Activated T-cell treated with anti-CD3 and anti-CD28 coated beads, Interleukin-2, amount 50 U/mL, for 1 hour (primary cell): ENCODE measurements around the gene KCTD3.
A peak's percentile ranks its signal among the peaks of the same experiment; 100 is the strongest.

Source experiments
- DNase-seq: peaks from one replicate; pipeline ENCODE4 v3.0.0-alpha.2; 2020

The KCTD3 gene

DNA sequence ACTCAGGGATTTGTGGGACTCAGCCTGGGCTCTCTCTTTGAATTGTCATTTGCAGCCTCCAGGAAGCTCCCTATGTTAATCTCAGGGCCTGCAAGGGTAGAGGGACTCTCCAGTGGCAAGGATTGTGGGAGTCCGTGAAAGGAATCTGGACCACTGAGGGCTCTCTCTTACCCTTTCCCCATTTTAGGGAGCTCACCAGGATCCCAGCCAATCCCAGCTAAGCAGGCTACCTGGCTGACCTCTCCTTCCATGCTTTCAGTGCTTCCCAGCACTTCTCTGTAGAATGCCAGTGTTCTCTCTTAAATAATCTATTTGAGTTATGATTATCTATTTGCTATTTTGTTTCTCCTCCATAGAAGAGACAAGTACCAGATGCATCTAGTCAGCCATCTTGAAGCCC, 9.6 kb upstream of the KCTD3 start:
- no peak for DNase-seq

- DNase-seq = no peak
Measured at GRCh38 chr1:215557992-215558626, 9.0 kb upstream of the KCTD3 start.

DNA sequence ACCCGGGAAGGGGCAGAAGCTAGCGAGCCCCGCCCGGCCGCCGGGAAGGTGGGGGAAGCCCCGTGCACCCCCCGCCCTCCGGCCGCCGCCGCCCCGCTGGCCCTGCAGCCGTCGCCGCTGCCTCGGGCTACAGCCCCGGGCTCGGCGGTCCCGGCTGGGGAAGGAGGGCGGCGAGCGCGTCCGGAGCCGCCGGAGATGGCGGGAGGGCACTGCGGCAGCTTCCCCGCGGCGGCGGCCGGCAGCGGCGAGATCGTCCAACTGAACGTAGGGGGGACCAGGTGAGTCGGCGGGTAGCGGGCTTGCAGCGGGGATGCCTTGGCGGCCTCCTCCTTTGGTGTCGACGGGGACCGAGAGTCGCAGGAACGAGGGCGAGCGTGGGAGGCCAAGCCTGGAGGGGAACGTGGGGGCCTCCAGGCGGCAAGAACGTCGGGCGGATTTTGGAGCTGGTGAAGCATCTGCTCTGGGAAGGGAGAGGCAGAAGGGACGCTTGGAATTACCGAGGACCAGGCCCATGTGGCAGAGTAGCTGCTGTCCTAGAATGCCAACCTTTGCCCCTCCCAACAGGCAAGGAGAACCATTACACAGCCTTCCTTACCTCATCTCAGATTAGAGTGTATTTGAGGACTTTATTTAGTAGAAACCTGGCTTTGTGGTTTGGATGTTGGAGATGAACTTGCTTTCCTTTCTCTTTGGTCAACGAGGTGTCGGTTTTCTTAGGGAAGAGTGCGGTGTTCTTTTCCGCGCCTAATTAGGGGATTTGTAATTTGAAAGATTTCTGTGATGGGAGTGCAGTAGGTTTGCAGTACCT, 591 bp downstream of the KCTD3 start:
- DNase-seq = peak; percentile 38

- DNase-seq = no peak
Measured at GRCh38 chr1:215568299-215568692, 1.2 kb downstream of the KCTD3 start.

GRCh38 chr1:215569986-215570824, 3.1 kb downstream of the KCTD3 start:
- no peak for DNase-seq

DNA sequence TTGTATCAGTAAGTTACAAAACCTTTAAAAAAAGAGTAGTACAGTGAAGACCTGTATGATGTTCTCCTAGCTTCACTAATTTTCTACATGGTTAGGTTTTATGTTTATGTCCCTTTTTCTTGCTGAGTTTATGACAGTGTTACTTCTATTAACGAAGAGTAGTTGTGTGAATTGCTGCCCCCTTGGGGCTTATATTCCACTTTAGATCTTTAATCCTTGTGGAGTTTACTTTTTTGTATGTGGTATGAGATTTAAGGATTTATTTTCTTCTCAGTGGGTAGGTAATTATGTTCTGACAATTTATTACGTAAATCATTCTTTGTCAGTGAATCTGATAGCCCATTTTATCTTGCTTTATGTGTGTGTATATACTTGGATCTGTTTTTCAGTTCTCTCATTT, 14.8 kb downstream of the KCTD3 start:
- DNase-seq = no peak

DNA sequence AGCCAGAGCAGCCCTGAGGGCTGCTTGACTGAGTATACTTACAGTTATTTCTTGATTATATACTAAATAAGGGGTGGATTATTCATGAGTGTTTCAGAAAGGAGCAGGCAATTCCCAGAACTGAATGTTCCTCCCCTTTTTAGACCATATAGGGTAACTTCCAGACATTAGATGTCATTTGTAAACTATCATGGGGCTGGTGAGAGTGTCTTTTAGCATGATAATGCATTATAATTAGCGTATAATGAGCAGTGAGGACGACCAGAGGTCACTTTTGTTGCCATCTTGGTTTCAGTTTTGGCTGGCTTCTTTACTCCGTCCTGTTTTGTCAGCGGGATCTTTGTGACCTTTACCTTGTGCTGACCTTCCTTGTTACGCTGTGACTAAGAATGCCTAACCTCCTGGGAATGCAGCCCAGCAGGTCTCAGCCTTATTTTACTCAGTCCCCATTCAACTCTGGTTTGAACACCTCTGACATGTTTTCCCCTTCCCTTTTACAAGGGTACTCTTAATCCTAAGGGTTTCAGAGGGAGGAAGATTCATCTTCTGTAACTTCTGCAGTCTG, 16.2 kb downstream of the KCTD3 start:
- DNase-seq = no peak

DNA sequence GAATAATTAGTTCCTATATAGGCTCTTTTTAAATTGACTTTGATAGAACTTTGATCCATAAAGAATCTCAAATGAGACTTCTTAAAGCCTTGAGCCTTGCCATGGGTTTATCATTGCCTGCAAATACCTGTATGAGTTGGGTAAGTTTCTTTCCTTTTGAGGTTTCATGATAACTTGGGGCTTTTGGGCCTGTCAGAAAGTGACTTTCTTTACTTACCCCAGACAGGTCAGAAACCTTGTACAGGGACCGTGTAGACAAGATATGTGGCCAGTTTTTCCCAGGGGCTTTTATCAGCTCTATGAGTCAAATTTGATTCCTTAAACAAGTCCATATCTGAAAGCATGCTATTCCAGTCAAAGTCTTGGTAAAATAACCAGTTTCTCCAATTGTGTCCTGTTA, 17.3 kb downstream of the KCTD3 start:
- no peak for DNase-seq

DNA sequence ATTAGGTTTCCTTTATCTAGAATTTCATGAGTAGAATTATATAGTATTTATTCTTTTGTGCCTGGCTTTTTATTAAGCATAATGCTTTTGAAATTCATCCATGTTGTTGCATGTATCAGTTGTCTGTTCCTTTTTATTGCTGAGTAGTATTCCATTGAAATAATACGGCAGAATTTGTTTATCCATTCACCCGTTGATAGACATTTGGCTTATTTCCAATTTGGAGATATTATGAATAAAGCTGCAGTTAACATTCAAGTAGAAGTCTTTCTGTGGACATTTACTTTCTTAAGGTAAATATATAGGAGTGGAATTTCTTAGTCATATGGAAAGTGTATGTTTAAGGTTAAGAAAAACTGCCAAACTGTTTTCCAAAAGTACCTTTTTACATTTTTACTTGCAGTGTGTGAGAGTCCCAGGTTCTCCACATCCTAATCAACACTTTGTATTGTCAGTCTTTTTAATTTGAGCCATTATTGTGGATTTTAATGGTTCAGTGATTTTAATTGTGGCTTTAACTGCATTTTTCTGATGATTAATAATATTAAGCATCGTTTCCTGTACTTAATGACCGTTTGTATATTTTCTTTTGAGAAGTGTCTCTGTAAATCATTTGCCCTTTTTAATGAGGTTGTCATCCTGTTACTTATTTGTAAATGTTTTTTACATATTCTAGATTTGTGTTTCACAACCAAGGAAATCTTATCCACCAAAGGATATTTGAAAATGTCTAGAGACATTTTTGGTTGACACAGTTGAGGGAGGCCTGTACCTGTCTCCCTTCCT, 22.7 kb downstream of the KCTD3 start:
- no peak for DNase-seq

DNA sequence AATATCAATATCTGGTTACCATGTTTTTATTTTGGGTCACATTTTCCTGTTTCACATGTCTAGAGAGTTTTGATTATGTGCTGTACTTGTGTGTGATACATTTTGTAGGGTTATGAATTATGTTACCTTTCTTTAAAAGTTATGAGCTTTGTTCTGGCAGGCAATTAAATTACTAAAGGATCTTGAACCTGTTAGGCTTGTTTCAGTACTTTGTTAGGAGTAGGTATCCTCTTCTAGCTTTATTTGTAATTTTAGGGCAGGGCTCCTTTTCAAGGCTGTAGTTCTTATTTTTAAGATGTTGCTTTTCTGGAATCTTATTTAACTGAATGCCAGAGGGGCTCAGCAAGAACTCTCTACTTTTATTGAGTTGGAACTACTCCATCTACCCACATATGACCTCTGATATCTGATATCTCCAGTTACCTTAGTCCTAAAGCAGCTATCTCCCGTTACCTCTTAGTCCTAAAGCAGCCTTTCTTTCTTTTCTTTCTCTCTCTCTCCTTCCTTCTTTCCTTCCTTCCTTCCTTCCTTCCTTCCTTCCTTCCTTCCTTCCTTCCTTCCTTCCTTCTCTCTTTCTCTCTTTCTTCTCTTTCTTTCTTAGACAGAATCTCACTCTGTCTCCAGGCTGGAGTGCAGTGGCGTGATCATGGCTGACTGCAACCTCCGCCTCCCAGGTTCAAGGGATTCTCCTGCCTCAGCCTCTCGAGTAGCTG, 23.8 kb downstream of the KCTD3 start:
- DNase-seq = no peak

- DNase-seq = no peak
Measured at GRCh38 chr1:215594640-215595039, 27.5 kb downstream of the KCTD3 start.

- DNase-seq = no peak
Measured at GRCh38 chr1:215595231-215595630, 28.1 kb downstream of the KCTD3 start.

GRCh38 chr1:215597961-215598360, 30.9 kb downstream of the KCTD3 start:
- no peak for DNase-seq

DNA sequence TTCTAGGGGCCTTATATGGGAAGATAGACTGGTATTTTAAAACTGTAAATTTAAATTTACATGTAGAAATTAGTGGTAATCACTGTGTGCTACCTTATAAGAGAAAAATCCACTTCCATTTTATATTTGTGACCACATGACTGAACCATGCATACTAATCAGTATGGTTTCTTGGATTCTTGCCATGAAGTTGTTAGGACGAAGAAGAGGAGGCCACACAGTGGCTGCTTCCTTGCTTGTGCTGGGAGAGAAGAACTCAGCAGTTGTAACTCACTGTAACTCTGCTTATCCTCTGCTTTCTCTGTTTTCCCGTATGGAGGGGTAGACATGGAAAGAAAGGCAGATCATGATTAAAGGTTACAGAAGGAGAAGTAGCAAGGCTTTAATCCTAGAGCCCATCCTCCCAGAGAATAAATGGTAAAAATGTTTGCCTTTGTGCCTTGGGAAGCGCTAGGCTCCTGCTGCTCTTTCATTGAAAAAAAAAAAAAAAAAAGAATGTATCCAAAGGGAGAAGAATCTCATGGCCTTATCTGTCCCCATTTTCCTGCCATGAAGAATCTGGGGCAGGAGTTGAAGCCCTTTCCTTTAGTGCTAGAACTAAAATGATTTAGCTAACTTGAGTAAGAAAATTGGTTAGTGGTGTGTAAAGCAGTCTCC, 32.4 kb downstream of the KCTD3 start:
- no peak for DNase-seq

- DNase-seq = no peak
Measured at GRCh38 chr1:215600258-215600792, 33.2 kb downstream of the KCTD3 start.

DNA sequence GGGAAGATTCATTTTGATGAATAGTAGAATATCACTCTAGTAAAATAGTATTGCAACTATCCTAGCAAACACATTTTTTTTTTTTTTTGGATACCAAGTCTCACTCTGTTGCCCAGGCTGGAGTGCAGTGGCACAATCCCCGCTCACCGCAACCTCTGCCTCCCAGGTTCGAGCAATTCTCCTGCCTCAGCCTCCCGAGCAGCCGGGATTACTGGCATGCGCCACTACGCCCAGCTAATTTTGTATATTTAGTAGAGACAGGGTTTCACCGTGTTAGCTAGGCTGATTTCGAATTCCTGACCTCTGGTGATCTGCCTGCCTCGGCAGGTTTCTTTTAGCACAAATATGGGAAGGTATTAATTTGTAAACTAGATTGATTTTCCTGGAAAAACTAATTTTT, 33.8 kb downstream of the KCTD3 start:
- DNase-seq = no peak

GRCh38 chr1:215601276-215601675, 34.2 kb downstream of the KCTD3 start:
- no peak for DNase-seq

GRCh38 chr1:215603319-215603718, 36.2 kb downstream of the KCTD3 start:
- DNase-seq = no peak

GRCh38 chr1:215605011-215605621, 38.0 kb downstream of the KCTD3 start:
- no peak for DNase-seq

DNA sequence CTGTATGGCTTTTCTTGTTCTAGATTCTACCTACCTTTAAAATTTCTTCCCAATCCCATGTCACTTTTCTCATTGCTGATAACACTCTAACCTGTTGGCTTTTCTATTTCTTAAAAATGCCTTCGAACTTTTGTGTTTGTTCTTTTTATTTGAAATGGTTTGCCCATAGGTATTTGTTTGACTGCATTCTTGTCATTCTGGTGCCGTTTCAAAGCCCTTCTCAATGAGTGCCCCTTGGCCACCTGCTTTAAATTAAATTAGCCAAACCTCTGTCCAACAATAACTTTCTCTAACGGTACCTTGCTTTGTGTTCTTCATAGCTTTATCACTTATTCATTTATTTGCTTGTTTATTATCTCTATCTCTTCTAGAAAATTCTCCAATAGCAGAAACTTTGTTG, 38.9 kb downstream of the KCTD3 start:
- no peak for DNase-seq
